Esophagus squamous epithelium (tissue), 5 donors: Measurements from ENCODE around the gene AQP5. TPM values are rescaled to one million over a fixed set of nuclear protein-coding genes. Genes with fewer than 3 reads are reported as not detected.

Source experiments
- DNase-seq: peaks from one replicate; lab custom pipeline; 2025; lab: John Stamatoyannopoulos, UW
- H3K27ac ChIP-seq, 4 donors: fragments of 200-600 bp; sonication (generic); one replicate each; pipeline ENCODE4 v1.5.1; 2016 to 2019; ENCODE audit warnings: mild to moderate bottlenecking in 1 of 4
- H3K27me3 ChIP-seq, 4 donors: fragments of 200-600 bp; sonication (generic); 1 replicate in 3 of 4; 2 replicates in 1 of 4; pipeline versions ENCODE4 v1.5.1 to v1.6.0; 2017 to 2021; ENCODE audit warnings: antibody characterized with exemption in 1 of 4
- H3K36me3 ChIP-seq, 3 donors: fragments of 200-600 bp; sonication (generic); one replicate each; pipeline ENCODE4 v1.5.1; 2016 to 2019
- H3K4me1 ChIP-seq, 3 donors: fragments of 200-600 bp; sonication (generic); one replicate each; pipeline ENCODE4 v1.5.1; 2017 to 2019
- H3K4me3 ChIP-seq, 4 donors: fragments of 200-600 bp; sonication (generic); 1 replicate in 3 of 4; 2 replicates in 1 of 4; pipeline ENCODE4 v1.5.1; 2016 to 2019; ENCODE audit warnings: mild to moderate bottlenecking in 2 of 4, moderate library complexity in 1 of 4
- H3K9me3 ChIP-seq, 3 donors: fragments of 200-600 bp; sonication (generic); one replicate each; pipeline ENCODE4 v1.5.1; 2016 to 2019
- POLR2A ChIP-seq, 4 donors: fragments of 450-650 bp; IDR thresholded peaks; one replicate each; pipeline ENCODE4 v1.6.1; 2017; ENCODE audit warnings: antibody characterized with exemption in 4 of 4, mild to moderate bottlenecking in 4 of 4, moderate library complexity in 3 of 4
- WGBS, 2 donors: methylation state at CpG; one replicate each; pipeline ENCODE4 v1.1.5; 2018; 5-methylcytosine and 5-hydroxymethylcytosine counted together
- intact Hi-C: fragments of 100-400 bp; cut with DNase I; formaldehyde crosslinking; loops from one replicate; pipeline ENCODE4 v1.15.0; 2022
- total RNA-seq, 4 donors: library from RNA; depleted of rRNA; stranded (reverse); fragments of >200 nt; gene quantifications; one replicate each; pipeline ENCODE4 v1.1.0, GENCODE V29; 2016
- TF ChIP-seq, protein P1 (sequence below), 6 experiments: fragments of 450-650 bp in 4 of 6; fragments of 200-600 bp in 2 of 6; sonication (generic) in 2 of 6; IDR thresholded peaks; one replicate each; pipeline ENCODE4 v1.5.1; 2016 to 2019; ENCODE audit warnings: antibody characterized with exemption in 6 of 6, mild to moderate bottlenecking in 4 of 6, moderate library complexity in 4 of 6
- donor health status: DM: yes; HTN: yes; CAD: no.

AQP5 gene
- total RNA-seq, 4 donors from 2014 or later, result 4.7 to 42.2 (median 18.6) TPM

- H3K4me3 ChIP-seq, result no peak overlapping the region
- H3K4me1 ChIP-seq, result peaks cover 22 to 47% (median 26%) of the 10 kb centered on the region in 3 donors
- no peak for DNase-seq
- no peaks in the 10 kb centered on the region for H3K9me3 ChIP-seq
- intact Hi-C loops, result loop anchor here (5.0 to 10.0 kb wide), 2 partner anchors 91 to 102 kb away; partner anchors contain the start of gene ASIC1
- TF ChIP-seq, protein P1, sequence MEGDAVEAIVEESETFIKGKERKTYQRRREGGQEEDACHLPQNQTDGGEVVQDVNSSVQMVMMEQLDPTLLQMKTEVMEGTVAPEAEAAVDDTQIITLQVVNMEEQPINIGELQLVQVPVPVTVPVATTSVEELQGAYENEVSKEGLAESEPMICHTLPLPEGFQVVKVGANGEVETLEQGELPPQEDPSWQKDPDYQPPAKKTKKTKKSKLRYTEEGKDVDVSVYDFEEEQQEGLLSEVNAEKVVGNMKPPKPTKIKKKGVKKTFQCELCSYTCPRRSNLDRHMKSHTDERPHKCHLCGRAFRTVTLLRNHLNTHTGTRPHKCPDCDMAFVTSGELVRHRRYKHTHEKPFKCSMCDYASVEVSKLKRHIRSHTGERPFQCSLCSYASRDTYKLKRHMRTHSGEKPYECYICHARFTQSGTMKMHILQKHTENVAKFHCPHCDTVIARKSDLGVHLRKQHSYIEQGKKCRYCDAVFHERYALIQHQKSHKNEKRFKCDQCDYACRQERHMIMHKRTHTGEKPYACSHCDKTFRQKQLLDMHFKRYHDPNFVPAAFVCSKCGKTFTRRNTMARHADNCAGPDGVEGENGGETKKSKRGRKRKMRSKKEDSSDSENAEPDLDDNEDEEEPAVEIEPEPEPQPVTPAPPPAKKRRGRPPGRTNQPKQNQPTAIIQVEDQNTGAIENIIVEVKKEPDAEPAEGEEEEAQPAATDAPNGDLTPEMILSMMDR (IDR thresholded peaks at IDR 0.05), result no peak
- TF ChIP-seq POLR2A (IDR thresholded peaks at IDR 0.05), result no peak
- 28 to 34% methylated on average over 10 to 15 of the region's 16 CpGs for WGBS, 2 donors
- H3K27me3 ChIP-seq, result peaks cover 0 to 93% (median 0%) of the 10 kb centered on the region in 4 donors
- H3K27ac ChIP-seq, result no peak overlapping the region
- no peaks in the 10 kb centered on the region for H3K36me3 ChIP-seq
These were observed 4.9 kb downstream of the AQP5 start for GRCh38 chr12:49966511-49967041.

GRCh38 chr12:49967042-49967776 lies 5.5 kb downstream of the AQP5 start:
- Histone ChIP-seq H3K27ac (peak overlapping the region in 2 of 4 donors; percentile 16 to 37), H3K4me1 (peaks cover 18 to 43% (median 25%) of the 10 kb centered on the region in 3 donors), H3K4me3 (peak overlapping the region; percentile 25 to 66 (median 42)), H3K27me3 (peaks cover 0 to 87% (median 0%) of the 10 kb centered on the region in 4 donors), H3K9me3 (no peaks in the 10 kb centered on the region), H3K36me3 (no peaks in the 10 kb centered on the region)
- intact Hi-C loops, result loop anchor here (5.0 to 10.0 kb wide), 2 partner anchors 90 to 102 kb away; partner anchors contain the start of gene ASIC1
- peak; percentile 18 for DNase-seq
- 0% methylated on average over 10 to 12 of the region's 40 CpGs for WGBS, 2 donors
- TF ChIP-seq POLR2A (IDR thresholded peaks at IDR 0.05), result no peak
- TF ChIP-seq, protein P1 (IDR thresholded peaks at IDR 0.05), result peak; percentile 78 to 97 (median 94)

GRCh38 chr12:49967777-49968250 lies 6.1 kb downstream of the AQP5 start:
- intact Hi-C loops, result loop anchor here (5.0 to 10.0 kb wide), 2 partner anchors 89 to 103 kb away; partner anchors contain the start of gene ASIC1
- no peak overlapping the region for H3K27ac ChIP-seq
- H3K4me3 ChIP-seq, result peak overlapping the region; percentile 25 to 66 (median 42)
- TF ChIP-seq, protein P1 (IDR thresholded peaks at IDR 0.05), result no peak
- no peak for TF ChIP-seq POLR2A (IDR thresholded peaks at IDR 0.05)
- 41 to 52% methylated on average over 8 to 10 of the region's 15 CpGs for WGBS, 2 donors
- no peak for DNase-seq
- peaks cover 13 to 36% (median 19%) of the 10 kb centered on the region in 3 donors for H3K4me1 ChIP-seq
- no peaks in the 10 kb centered on the region for H3K36me3 ChIP-seq
- H3K9me3 ChIP-seq, result no peaks in the 10 kb centered on the region
- H3K27me3 ChIP-seq, result peaks cover 0 to 81% (median 0%) of the 10 kb centered on the region in 4 donors

DNA sequence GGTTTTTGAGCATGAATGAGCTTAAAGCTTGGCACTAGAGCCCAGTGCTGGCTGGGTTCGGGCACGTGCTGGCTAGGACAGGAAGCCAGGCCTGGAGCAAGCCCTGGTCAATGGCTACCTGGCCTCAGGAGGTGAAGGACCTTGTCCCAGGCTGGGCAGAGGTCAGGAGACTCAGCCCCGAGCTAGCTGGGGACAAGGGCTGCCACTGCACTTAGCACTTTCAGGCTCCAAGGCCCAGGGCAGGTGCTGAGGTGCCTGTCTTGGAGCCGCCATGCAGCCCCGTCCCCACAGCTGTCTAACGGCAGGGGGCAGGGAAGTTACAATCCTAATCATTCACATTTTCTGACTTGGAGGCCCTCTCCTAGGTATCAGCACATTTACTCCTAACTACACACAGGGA lies 6.8 kb downstream of the AQP5 start:
- 82% methylated on average over 6 of the region's 6 CpGs; no CpG with 5 or more reads in 1 of the 2 donors for whole genome bisulfite sequencing, 2 donors
- no peak for DNase-seq
- H3K9me3 ChIP-seq, result no peaks in the 10 kb centered on the region
- intact Hi-C loops, result loop anchor here (5.0 to 10.0 kb wide), 2 partner anchors 89 to 104 kb away; partner anchors contain the start of gene ASIC1
- peaks cover 8 to 30% (median 12%) of the 10 kb centered on the region in 3 donors for H3K4me1 ChIP-seq
- H3K36me3 ChIP-seq, result no peaks in the 10 kb centered on the region
- H3K27me3 ChIP-seq, result peaks cover 0 to 74% (median 0%) of the 10 kb centered on the region in 4 donors
- H3K27ac ChIP-seq, result no peak overlapping the region
- TF ChIP-seq POLR2A (IDR thresholded peaks at IDR 0.05), result no peak
- TF ChIP-seq, protein P1 (IDR thresholded peaks at IDR 0.05), result no peak
- H3K4me3 ChIP-seq, result no peak overlapping the region
